Left hindlimb (tissue), 1 donor: ENCODE data around the gene LURAP1L.

Source experiments
- DNase-seq: peaks from one replicate; pipeline ENCODE4 v3.0.0-alpha.2; 2018

Gene LURAP1L

GRCh38 chr9:12777121-12778022 is 2.6 kb downstream of the LURAP1L start:
- no peak for DNase-seq

- DNase-seq: no peak
Observed at GRCh38 chr9:12778389-12778788, 3.6 kb downstream of the LURAP1L start.

DNA sequence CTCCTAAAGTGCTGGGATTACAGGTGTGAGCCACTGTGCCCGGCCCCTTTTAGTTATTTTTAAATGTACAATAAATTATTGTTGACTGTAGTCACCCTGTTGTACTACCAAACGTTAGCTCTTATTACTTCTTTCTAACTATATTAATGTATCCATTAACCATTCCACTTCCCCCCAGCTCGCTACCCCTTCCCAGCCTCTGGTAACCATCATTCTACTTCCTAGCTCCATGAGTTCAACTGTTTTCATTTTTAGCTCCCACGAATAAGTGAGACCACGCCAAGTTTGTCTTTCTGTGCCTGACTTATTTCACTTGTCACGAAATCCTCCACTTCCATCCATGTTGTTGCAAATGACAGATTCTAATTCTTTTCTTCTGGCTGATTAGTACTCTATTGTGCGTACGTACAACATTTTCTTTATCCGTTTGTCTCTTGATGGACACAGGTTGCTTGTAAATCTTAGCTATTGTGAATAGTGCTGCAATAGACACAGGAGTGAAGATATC is 6.5 kb downstream of the LURAP1L start:
- DNase-seq: no peak

DNA sequence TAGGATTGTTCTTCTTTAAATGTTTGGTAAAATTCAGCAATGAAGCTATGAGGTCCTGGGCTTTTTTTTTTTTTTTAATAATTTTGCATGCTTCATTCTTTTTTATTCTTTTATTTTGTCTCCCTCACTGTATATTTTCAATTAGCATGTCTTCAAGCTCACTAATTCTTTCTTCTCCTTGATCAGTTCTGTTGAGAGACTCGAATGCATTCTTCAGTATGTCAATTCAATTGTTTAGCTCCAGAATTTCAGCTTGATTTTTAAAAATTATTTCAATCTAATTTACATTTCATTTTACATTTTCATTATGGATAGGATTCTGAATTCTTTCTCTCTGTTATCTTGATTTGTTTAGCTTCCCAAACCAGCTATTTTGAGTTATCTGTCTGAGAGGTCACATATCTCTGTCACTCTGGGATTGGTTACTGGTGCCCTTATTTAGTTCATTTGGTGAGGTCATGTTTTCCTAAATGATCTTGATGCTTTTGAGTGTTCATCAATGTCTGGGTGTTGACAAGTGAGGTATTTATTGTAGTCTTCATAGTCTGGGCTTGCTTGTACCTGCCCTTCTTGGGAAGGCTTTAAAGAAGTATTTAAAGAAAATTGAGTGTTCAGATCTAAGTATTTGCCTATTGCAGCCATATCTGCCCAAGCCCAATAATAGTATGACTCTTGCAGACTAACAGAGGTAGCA is 9.1 kb downstream of the LURAP1L start:
- no peak for DNase-seq

DNA sequence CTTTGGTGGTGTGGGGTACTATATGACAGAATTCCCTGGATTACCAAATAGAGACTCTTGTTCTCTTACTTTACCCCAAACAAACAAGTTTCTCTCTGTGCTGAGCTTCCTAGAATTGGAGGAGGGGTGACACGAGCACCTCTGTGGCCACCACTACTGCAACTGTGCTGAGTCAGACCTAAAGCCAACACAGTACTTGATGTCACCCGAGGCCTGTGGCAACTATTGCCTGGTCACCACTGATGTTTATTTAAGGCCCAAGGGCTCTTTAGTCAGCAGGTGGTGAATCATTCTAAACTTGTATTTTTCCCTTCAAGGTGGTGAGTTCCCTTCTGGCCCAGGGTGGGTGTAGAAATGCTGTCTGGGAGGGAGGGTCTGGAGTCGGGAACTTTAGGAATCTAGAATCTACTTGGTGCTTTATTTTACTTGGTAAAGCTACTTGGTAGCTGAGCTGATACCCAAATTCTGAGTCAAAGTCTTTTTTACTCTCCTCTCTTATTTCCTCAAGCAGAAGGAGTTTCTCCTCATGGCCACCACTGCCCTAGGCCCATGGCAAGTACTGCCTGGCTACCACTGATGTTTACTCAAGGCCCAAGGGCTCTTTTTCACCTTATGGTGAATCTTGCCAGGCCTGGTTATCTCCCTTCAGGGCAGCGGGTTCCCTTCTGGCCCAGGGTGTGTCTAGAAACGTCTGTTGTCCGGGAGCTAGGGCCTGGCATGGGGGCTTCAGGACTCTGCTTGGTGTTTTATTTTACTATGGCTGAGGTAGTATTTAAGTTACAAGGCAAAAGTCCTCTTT is 9.8 kb downstream of the LURAP1L start:
- no peak for DNase-seq

DNA sequence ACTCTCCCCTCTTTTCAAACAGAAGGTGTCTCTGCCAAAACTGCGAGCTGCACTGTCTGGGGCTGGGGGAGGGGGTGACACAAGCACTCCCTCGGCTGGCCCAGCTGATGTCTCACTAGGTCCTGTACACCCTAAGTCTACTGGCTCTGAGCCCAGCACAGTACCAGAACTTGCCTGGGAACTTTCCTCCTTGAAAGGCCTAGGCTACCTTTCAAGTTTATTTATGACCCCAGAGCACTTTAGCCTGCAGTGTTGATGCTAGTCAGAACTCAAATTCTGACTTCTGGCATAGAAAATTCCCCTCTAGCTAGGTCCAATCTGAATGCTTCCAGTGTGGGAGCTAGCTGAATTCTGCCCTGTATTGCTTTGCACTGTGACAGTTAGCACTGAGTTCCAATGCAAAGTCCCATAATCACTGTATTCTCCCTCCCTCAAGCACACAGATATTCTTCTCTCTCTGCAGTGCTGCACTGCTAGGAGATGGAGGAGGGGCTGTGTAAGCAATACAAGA is 10.5 kb downstream of the LURAP1L start:
- DNase-seq: peak; percentile 37

- DNase-seq: no peak
Observed at GRCh38 chr9:12785941-12786340, 11.1 kb downstream of the LURAP1L start.

GRCh38 chr9:12790001-12790400 is 15.2 kb downstream of the LURAP1L start:
- DNase-seq: no peak

- no peak for DNase-seq
Observed at GRCh38 chr9:12790883-12791282, 16.1 kb downstream of the LURAP1L start.

GRCh38 chr9:12794101-12794799 is 19.4 kb downstream of the LURAP1L start:
- no peak for DNase-seq

DNA sequence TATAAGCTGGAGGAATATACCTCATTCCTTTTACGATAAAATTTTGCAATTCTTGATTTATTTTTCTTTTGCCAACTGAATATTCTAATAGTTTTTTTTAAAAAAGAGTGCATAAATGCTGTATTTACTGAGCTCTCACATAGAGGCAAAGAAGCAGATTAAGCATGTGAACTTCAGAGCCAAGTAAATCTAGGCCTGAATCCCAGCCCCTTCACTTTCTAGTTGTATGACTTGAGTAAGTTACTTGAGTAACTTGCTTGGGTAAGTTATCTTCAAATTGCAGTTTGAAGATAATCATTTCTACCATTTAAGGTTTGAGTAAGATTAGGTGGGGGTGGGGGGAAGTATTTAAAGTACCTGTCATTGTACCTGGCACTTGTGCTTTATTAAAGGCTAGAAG is 21.8 kb downstream of the LURAP1L start:
- DNase-seq: no peak

- DNase-seq: no peak
Observed at GRCh38 chr9:12797037-12797436, 22.2 kb downstream of the LURAP1L start.

GRCh38 chr9:12798066-12798770 is 23.4 kb downstream of the LURAP1L start:
- DNase-seq: no peak

GRCh38 chr9:12801187-12801586 is 26.4 kb downstream of the LURAP1L start:
- no peak for DNase-seq

- DNase-seq: no peak
Observed at GRCh38 chr9:12801663-12802062, 26.8 kb downstream of the LURAP1L start.

- DNase-seq: no peak
Observed at GRCh38 chr9:12802093-12802492, 27.3 kb downstream of the LURAP1L start.

GRCh38 chr9:12808569-12808968 is 33.7 kb downstream of the LURAP1L start:
- DNase-seq: no peak

DNA sequence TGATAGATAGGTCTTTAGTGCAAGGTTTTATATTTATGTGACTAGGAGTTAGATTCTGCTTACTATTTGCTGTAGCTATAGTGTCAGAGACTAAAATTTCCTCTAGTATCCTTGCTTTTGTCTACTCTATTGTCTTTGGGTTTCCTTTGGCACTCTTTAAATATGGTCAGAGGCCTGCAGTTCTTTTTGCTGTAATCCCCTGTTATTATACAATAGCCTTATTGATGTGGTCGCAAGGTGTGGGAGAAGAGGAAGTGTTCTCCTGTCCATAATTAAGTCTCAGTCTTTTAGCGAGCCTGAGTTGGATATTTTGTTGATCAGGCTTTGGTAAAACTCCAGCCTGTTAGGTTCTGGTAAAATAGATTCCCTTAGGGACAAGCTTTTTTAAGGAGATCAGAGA is 34.9 kb downstream of the LURAP1L start:
- DNase-seq: no peak

GRCh38 chr9:12811935-12812334 is 37.1 kb downstream of the LURAP1L start:
- no peak for DNase-seq

GRCh38 chr9:12812710-12813109 is 37.9 kb downstream of the LURAP1L start:
- DNase-seq: no peak

DNA sequence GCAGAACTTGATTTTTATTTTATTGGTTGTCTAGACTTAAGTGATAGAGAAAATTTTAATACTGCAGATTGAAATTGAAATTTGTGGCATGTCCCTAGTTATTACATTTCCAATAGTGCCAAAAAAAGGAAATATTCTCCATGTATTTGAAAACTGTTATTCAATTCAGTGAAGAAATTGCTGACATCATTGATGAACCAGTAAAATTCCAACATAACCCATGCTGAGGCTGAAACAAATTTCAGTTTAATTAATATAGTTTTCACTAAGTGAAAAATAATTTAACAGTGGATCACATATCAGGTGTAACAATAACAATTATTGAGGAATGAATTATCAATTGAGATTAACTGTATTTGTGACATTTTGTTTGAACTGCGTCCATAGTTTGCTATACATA is 38.7 kb downstream of the LURAP1L start:
- DNase-seq: no peak
